Measurements from ENCODE around the gene LAMA5. TPM values are rescaled to one million over a fixed set of nuclear protein-coding genes. Genes with fewer than 3 reads are reported as not detected.

The LAMA5 gene
- total RNA-seq, 2 donors from 2014 or later = 170 to 272 TPM

- TF ChIP-seq, protein P1, sequence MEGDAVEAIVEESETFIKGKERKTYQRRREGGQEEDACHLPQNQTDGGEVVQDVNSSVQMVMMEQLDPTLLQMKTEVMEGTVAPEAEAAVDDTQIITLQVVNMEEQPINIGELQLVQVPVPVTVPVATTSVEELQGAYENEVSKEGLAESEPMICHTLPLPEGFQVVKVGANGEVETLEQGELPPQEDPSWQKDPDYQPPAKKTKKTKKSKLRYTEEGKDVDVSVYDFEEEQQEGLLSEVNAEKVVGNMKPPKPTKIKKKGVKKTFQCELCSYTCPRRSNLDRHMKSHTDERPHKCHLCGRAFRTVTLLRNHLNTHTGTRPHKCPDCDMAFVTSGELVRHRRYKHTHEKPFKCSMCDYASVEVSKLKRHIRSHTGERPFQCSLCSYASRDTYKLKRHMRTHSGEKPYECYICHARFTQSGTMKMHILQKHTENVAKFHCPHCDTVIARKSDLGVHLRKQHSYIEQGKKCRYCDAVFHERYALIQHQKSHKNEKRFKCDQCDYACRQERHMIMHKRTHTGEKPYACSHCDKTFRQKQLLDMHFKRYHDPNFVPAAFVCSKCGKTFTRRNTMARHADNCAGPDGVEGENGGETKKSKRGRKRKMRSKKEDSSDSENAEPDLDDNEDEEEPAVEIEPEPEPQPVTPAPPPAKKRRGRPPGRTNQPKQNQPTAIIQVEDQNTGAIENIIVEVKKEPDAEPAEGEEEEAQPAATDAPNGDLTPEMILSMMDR (IDR thresholded peaks at IDR 0.05) = peak; percentile 15 to 56 (median 45)
- no peak for TF ChIP-seq POLR2A (IDR thresholded peaks at IDR 0.05)
- Histone ChIP-seq H3K9me3 (no peaks in the 10 kb centered on the region), H3K4me3 (no peak overlapping the region), H3K27me3 (replicated peaks; ENCODE audit: insufficient read depth) (no peaks in the 10 kb centered on the region), H3K4me1 (replicated peaks) (peaks cover 23% of the 10 kb centered on the region), H3K27ac (no peak overlapping the region), H3K36me3 (no peaks in the 10 kb centered on the region)
- DNase-seq (ENCODE audit: low spot score) = peak; percentile 46
- 10% methylated on average over 30 of the region's 30 CpGs for WGBS
- intact Hi-C loops (cut with DNase I) = loop anchor here (5.0 kb wide), 2 partner anchors 87 to 207 kb away; no protein-coding TSS in a partner anchor
Observed at GRCh38 chr20:62409931-62410745, 43.0 kb upstream of the LAMA5 start.

DNA sequence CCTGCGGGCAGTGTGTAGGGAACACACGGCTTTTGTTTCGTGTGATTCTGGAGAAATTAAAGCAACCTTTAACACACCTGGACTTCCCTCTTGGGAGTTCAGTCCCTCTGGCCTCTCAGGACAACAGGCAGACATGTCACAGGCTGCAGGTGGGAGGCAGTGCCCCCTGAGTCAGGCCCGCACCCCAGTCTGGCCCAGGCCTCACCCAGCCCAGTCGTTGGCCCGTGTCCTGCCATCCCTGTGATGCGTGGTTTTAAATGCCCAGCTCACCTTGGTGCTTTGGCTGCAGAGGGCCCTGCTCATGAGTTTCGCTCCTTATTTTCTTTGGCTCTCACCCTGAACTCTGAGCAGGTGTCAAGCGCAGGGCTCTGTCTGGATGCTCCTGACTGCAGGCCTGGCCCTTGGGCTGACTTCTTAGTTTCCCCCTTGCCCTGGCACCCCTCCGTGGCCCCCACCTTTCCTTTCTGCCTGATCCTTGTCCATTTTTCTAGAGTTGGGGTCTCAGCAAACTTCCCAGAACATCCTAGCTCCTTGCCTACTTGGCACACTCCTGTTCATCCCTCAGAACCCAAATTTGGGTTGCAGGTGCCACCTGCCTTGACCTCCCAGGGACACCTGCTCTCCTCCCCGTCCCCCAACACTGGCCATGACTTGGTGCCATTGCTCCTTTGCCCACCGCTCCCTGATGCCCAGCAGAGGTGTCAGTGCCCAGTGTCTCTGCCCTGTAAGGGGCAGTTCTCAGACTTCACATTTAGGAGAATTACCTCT is 42.2 kb upstream of the LAMA5 start:
- Histone ChIP-seq H3K36me3 (no peaks in the 10 kb centered on the region), H3K27me3 (replicated peaks; ENCODE audit: insufficient read depth) (no peaks in the 10 kb centered on the region), H3K9me3 (no peaks in the 10 kb centered on the region), H3K27ac (no peak overlapping the region), H3K4me1 (replicated peaks) (peaks cover 23% of the 10 kb centered on the region), H3K4me3 (no peak overlapping the region)
- intact Hi-C loops (cut with DNase I) = loop anchor here (5.0 kb wide), 1 partner anchor 208 kb away; no protein-coding TSS in a partner anchor
- TF ChIP-seq POLR2A (IDR thresholded peaks at IDR 0.05) (no peak), POLR2AphosphoS5 (IDR thresholded peaks at IDR 0.05) (no peak)
- TF ChIP-seq, protein P1 (IDR thresholded peaks at IDR 0.05) = no peak
- DNase-seq (ENCODE audit: low spot score) = no peak
- 77% methylated on average over 12 of the region's 12 CpGs for WGBS

DNA sequence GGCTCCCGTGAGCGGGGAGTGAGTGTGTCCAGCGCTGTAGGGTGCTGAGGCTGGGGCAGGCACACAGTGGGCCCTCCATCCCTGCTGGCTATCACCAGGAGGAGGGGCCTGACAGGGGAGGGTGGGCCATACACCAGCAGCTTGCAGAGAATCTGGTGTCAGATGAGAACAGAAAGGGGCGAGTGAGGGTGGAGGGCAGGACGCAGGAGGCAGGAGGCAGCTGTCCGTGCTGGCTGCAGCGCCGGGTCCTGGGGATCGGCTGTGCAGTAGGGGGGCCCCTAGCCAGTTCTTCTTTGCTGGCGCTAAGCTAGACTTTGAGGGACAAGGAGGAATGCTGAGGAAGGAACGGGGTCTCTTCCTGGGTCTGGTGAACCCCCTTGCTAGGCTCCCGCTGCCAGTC is 41.5 kb upstream of the LAMA5 start:
- TF ChIP-seq POLR2AphosphoS5 (IDR thresholded peaks at IDR 0.05) (no peak), POLR2A (IDR thresholded peaks at IDR 0.05) (no peak)
- TF ChIP-seq, protein P1 (IDR thresholded peaks at IDR 0.05) = no peak
- no peak overlapping the region for H3K4me3 ChIP-seq

DNA sequence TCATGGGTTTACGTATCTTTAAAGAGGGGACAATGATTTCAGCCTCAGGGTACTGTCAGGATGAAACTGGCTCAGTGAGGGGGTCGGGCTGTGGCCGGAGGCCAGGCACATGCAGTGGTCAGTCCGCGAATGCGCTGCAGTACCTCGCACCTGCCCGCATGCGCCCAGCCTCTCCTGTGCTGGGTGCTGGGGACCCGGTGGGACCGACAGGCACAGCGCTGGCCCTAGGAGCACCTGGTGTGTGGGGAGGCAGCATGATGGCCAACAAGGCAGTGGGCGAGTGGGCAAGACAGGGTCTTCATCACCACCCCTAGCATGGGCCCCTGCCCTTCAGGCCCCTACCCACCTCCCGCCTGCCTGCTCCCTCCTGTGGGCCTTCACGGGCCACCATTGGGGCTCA is 40.9 kb upstream of the LAMA5 start:
- no peak overlapping the region for H3K27ac ChIP-seq
- H3K4me1 ChIP-seq (replicated peaks) = peaks cover 23% of the 10 kb centered on the region
- H3K36me3 ChIP-seq = no peaks in the 10 kb centered on the region

More for the DNA sequence above, 41.5 kb upstream of the LAMA5 start:
- Histone ChIP-seq H3K27ac (no peak overlapping the region), H3K27me3 (replicated peaks; ENCODE audit: insufficient read depth) (no peaks in the 10 kb centered on the region), H3K9me3 (no peaks in the 10 kb centered on the region), H3K4me1 (replicated peaks) (peaks cover 23% of the 10 kb centered on the region), H3K36me3 (no peaks in the 10 kb centered on the region)
- intact Hi-C loops (cut with DNase I) = loop anchor here (5.0 kb wide), 1 partner anchor 209 kb away; no protein-coding TSS in a partner anchor
- no peak for DNase-seq (ENCODE audit: low spot score)
- 73% methylated on average over 12 of the region's 12 CpGs for WGBS

More for the DNA sequence above, 40.9 kb upstream of the LAMA5 start:
- intact Hi-C loops (cut with DNase I) = loop anchor here (5.0 kb wide), 1 partner anchor 209 kb away; no protein-coding TSS in a partner anchor
- Histone ChIP-seq H3K4me3 (no peak overlapping the region), H3K27me3 (replicated peaks; ENCODE audit: insufficient read depth) (no peaks in the 10 kb centered on the region), H3K9me3 (no peaks in the 10 kb centered on the region)
- no peak for DNase-seq (ENCODE audit: low spot score)
- TF ChIP-seq, protein P1 (IDR thresholded peaks at IDR 0.05) = no peak
- no peak for TF ChIP-seq POLR2AphosphoS5 (IDR thresholded peaks at IDR 0.05)
- TF ChIP-seq POLR2A (IDR thresholded peaks at IDR 0.05) = no peak
- 92% methylated on average over 15 of the region's 15 CpGs for WGBS

Measured in prostate gland (tissue), 2 donors.